GM18858 (cell line): ENCODE data around the gene CRX.
"Not testable (repeated sequence)": the region's sequence is repeated elsewhere in the genome, so short reads cannot be mapped to it uniquely, and the experiment has no call there.

Source experiments
- ATAC-seq: cut with Tn5 transposase; IDR thresholded peaks from one replicate; pipeline ENCODE4 v1.9.1; 2021; ENCODE audit not compliant: unreplicated experiment

The CRX gene

DNA sequence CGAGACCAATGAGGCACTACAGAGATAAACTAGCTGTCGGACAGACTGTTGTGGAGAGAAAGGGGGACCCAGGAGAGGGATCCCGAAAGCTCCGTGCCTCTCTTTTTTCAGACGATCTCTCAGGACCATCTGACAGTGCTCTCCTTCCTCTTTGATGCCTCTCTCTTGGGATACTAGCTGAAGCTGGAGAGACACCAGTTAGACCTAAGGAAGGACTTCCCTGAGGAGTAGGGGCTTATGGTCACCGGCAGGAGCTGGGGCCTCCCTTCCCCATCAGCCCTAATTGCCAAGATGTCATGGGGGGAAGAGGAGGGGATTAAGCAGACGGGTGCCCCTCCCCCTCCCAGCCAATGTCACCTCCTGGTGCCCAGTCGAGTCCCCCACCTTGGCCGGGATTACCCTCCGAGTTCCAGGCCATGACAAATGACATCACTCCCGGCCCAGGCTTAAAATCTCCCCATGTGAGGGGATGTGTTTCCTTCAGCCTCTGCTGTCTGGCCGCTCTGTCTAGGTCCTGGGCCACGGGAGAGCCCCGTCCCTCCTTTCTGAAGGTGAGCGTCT lies at the start of gene CRX:
Gene CRX (plus strand): TSS at position 478 of the 561 bp plus-strand sequence. CDS start 12,507 bp downstream, outside the sequence.
- no peak for ATAC-seq

DNA sequence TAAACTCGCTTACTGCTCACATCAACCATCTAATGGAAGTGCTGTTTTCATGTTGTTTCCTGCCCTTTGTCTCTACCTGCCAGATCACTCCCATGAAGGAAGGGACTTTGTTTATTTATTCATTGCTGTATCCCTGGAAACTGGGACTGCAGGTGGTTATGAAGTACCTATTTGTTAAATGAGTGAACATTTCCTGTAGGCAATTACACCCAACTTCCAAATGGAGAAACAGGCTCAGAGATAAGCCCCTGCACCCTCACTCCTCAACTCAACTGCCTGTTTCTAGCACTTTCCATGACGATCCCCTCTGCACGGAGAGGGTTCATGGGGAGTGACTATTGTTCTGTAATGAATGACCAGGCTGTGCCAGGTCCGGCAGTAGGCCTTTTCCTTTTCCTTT lies 45.2 kb upstream of the CRX start:
- ATAC-seq: no peak

DNA sequence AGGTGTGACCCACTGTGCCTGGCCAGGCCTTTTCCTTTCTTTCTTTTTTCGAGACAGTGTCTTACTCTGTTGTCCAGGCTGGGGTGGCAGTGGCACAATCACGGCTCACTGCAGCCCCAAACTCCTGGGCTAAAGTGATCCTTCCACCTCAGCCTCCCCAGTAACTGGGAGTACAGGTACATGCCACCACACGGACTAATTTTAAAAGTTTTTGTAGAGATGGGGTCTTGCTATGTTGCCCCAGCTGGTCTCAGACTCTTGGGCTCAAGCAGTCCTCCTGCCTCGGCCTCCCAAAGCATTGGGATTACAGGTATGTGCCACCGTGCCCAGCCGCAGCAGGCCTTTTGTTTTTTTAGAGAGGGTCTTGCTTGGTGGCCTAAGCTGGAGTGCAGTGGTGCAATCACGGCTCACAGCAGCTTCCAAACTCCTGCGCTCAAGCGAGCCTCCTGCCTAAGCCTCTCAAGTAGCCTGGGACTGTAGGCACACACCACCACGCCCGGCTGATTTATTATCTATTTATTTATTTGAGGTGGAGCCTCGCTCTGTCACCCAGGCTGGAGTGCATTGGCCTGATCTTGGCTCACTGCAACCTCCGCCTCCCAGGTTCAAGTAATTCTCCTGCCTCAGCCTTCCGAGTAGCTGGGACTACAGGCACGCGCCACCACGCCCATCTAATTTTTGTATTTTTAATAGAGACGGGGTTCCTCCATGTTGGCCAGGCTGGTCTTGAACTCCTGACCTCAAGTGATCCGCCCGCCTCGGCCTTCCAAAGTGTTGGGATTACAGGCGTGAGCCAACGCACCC lies 44.3 kb upstream of the CRX start:
- ATAC-seq: not testable (repeated sequence)

DNA sequence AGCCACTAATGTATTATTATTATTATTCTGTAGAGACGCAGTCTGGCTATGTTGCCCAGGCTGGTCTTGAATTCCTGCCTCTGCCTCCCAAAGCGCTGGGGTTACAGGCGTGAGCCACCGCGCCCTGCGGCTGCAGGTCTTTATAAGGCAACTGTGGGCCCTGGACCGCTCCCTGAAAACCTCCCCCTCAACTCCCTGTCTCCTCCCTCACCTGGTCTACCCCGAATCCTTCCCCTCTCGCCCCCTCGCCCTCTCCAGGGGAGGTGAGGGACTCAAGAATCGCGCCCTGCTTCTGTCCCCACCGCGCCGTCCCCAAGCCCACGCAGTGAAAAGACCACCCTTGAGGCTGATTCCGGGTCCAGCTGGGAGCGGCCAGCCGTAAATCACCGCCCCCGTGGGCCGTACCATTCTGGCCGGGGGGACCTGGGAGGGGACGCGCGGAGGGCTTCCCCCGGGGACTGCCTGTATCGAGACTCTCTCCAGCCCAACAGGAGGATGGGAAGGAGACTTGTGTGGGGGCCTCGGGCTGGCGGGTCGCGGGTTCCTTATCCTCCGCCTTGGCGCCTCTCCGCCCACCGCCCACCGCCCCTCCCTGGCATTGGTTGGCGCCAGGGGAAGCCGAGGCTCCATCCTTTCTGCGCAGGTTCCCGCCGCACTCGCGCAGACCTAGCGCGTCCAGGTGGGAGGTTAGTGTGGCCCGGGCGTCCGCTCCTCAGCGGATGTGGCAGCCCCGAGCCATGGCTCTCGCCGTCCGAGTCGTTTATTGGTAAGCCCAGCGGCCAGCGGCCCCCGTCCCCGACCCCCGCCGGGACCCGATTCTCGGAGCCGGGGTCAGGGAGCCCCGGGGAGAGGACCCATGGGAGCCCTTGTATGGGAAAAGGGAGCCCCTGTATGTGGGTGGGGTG lies 43.4 kb upstream of the CRX start, which contains the start of gene SELENOW:
Gene SELENOW (plus strand): TSS at position 655 of the 905 bp plus-strand sequence. CDS start 83 bp downstream, at position 738.
- no peak for ATAC-seq

DNA sequence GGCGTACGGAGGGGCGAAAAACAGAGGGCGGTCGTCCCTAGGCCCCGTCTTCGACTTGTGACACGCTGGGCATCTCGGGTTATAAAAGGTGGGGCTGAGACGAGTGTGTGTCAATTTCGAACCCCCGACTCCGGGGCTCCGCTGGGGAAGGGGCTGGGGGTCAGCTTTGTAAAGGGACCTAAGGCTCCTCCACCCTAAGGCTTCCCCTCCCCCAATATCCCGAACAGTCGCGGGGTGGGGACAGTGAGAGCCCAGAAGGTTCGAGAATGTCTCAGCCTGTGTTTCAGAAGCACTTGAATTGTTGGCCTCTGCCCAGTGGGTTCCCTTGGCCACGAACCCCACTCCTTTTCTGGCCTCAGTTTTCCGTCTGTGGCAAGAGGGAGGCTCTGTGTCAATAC lies 42.8 kb upstream of the CRX start:
- ATAC-seq: no peak

DNA sequence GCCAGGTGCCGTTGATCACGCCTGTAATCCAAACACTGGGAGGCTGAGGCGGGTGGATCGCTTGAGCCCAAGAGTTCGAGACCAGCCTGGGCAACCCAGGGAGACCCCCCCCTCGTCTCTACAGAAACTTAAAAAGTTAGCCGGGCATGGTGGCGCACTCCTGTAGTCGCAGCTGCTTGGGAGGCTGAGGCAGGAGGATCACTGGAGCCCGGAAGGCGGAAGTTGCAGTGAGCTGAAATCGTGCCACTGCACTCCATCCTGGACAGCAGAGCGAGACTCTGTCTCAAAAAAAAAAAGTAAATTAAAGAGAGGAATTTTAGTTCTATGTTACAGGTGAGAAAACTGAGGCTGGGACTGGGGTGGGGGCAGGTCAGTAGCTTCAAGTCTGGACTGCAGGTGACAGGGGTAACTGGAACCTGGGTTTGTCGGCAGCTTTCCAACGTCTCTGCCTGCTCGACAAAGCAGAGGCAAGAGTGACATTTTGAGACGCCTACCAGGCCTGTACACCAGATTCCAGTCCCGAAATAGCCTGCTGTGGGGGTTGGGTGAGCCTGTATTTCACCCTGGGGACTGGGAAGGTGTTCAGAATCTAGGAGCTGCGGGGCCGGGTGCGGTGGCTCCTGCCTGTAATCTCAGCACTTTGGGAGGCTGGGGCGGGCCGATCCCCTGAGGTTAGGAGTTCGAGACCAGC lies 42.1 kb upstream of the CRX start:
- no peak for ATAC-seq

DNA sequence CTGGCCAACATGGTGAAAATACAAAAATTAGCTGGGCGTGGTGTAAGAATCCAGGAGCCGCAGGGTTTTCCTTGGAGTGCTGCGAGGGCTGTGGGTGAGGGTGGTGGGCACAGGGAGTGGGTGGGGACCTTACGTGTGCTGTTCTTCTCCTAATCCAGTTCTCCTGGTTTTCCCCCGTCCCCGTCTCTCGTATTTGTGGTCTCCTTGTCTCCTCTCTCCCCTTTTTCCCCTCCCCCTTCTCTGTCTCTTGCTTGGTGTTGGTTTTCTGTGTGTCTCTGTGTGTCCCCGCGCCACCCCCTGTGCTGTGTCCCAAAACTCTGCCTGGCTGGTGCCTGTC lies 41.6 kb upstream of the CRX start:
- ATAC-seq: no peak

DNA sequence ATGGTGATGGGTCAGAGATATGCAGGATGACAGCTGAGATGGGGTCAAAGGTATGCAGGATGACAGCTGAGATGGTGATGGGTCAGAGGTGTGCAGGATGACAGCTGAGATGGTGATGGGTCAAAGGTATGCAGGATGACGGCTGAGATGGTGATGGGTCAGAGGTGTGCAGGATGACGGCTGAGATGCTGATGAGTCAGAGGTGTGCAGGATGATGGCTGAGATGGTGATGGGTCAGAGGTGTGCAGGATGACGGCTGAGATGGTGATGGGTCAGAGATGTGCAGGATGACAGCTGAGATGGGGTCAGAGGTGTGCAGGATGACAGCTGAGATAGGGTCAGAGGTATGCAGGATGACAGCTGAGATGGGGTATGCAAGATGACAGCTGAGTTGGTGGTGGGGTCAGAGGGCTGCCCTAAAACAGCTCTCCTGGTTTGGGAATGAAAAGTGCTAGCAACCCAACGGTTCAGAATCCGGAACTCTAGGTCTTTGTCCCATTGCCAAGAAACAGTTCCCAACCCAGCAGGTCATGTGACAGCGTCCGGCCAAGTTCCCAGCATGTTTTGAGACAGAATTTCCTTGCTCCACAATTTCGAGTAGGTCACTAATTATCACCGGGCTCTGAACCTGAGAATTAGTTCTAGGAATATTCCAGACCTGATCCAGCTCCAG lies 40.0 kb upstream of the CRX start:
- ATAC-seq: no peak

DNA sequence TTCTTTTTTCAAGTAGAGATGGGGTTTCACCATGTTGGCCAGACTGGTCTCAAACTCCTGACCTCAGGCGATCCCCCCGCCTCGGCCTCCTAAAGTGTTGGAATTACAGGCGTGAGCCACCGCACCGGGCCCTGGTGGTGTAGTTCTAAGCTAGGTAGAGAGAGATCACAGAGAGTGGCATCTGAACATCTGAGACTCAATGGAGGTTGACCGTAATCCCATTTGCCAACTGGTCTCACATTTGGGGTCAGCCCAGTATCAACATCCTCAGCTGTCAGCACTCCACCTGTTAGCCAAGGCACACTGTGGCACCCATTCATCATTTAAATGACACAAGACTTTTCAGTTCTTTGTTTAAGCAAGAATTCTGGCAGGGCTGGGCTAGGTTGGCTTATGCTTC lies 35.2 kb upstream of the CRX start:
- ATAC-seq: no peak

DNA sequence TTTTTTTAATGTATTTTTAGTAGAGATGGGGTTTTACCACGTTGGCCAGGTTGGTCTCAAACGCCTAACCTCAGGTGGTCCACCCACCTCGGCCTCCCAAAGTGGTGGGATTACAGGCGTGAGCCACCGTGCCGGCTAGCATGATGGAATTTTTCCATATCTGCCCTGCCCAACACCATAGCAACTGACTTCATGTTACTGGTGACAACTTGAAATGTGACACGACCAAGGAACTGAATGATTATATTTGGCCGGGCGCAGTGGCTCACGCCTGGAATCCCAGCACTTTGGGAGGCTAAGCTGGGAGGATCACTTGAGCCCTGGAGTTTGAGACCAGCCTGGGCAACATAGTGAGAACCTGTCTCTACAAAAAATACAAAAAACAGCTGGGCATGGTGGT lies 34.4 kb upstream of the CRX start:
- ATAC-seq: not testable (repeated sequence)

DNA sequence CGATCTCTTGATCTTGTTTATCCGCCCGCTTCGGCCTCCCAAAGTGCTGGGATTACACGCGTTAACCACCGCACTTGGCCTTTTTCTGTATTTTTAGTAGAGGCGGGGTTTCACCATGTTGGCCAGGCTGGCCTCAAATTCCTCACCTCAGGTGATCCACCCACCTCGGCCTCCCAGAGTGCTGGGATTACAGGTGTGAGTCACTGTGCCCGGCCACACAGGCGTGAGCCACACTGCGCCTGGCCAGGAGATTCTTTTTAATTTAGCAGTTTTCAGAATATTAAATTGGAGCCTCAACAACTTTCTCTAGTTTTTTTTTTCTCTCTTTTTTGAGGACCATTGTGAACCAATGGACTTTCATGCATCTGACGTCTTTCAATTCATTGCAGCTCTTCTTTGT lies 31.9 kb upstream of the CRX start:
- not testable (repeated sequence) for ATAC-seq

DNA sequence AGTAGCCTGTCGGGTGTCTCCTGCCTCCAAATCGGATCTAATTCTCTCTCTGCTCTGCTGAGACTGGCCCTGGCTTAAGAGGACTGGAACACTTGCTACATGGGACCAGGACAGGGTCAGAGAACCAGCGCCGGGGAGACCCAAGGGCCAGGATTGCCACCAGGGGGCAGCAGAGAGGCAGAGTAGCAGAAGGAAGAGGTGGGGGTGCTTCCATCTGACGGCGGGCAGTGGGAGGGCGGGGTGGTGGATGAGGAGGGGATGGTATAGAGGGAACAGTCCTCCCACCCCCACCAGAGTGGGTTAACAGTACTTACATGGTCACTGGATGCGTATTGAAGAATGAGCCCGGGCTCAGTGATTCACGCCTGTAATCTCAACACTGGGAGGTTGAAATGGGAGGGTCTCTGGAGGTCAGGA lies 31.3 kb upstream of the CRX start:
- ATAC-seq: no peak

DNA sequence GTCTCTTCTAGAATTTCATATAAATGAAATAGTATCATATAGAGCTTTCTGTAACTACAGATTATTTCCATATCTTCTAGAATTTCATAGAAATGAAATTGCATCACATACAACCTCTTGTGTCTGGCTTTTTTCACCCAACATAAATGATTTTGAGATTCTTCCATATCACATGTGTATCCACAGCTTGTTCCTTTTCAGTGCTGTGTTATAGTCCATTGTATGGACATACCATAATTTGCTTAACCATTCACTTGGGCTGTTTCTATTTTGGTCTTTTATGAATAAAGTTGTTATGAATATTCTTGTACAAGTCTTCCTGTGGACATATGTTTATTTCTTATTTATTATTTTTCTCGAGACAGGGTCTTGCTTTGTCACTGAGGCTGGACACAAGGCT lies 29.1 kb upstream of the CRX start:
- no peak for ATAC-seq

DNA sequence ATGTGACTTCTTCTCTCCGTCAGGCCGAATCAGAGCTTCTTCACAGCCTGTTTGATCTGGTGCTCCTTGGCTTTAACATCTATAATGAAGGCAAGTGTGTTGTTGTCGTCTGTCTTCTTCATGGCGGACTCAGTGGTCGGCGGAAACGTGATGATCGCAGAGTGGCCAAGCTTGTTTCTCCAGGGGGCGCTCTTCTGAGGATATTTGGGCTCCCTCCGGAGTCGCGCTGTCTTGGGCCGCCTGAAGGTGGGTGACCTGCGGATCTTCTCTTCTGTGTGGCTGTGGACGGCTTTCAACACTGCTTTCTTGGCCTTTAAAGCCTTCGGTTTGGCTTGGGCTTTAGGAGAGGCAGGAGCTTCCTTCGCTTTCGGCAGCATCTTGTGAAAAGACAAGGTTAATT lies 27.2 kb upstream of the CRX start:
- ATAC-seq: no peak

DNA sequence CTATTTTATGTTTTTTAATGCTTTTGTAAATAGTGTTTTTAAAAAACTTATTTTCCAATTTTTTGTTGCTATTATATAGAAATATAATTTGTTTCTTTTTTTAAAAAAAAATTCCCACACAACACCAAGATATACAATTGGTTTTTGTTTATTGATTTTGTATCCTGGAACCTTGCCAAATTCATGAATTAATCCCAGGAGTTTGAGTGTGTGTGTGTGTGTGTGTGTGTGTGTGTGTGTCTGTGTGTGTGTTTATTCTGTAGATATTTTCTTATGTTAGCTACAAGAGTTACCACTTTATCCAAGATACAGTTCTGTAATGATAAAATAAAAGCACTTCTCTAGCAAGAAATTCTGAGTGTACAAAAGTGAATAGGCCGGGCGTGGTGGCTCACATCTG lies 25.0 kb upstream of the CRX start:
- ATAC-seq: no peak

DNA sequence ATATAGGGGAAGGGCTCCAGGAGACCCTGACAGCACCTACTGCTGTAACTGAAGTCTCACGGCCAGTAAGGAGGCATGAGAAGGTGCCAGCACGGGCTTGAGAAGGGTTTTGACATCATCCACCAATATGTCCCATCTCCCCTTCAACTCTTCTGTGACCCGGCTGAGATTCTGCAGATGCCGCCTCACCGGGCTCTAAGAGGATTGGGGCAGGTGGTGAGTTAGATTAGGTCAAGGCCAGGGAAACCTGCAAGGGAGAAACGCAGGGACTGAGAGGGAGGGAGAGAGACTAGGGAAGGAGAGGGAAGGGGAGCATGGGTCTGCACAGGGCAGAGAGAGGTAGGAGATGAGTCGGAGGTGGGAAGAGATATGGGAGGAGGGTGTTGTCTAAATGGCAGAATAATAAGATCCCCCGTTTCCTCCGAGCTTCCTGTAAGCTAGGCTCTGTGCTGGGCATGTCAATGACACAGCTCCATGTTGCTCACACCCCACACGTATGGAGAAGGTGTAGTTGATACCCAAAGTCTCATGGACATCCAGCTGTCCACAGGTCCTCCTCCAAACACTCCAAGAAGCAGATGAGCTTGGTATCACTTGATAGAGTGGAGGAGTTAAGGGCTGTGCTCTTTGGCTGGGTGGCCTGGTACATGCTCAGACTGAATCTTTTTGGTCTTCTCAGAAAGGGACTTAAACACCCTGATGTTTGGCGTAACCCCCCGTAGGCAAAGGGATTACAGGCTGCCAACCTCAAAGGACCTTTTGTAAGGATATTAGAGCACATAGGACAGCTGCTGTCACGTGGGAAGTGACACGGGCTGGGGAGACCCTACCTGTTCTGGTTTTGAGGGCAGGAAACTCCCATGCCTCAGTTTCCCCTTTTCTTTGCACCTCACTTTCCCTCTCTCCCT lies 23.5 kb upstream of the CRX start:
- ATAC-seq: no peak

DNA sequence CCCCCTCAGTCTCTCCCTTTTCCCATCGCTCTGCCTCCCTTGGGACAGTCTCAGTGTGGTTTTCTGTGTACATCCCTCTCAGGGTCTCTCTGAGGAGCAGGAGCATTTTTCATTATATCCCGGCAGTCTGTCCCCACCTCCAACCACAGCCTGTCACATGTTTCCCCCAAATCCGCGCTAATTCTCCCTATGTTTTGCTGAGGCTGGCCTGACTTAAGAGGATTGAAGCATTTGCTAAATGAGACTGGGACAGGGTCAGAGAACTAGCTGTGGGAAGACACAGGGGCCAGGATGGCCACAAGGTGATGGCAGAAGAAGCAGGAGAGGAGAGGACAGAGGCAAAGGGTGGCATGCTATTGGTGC lies 22.9 kb upstream of the CRX start:
- ATAC-seq: no peak

DNA sequence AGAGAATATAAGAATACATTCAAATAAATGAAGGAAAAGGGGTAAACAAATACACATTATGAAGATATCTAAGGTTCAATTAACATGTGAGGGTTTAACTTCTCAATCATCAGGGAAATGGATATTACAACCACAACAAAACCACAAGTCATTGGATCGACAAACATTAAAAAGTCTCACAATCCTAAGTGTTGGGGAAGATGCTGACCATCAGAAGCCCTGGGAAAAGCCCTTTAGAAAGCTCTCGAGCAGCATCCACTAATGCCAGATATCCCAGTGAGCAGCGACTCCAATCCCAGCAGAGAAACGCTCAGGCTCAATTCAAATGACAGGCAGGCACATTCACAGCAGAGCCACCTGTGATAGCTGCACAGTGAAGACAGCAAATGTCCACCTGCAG lies 20.5 kb upstream of the CRX start:
- no peak for ATAC-seq

DNA sequence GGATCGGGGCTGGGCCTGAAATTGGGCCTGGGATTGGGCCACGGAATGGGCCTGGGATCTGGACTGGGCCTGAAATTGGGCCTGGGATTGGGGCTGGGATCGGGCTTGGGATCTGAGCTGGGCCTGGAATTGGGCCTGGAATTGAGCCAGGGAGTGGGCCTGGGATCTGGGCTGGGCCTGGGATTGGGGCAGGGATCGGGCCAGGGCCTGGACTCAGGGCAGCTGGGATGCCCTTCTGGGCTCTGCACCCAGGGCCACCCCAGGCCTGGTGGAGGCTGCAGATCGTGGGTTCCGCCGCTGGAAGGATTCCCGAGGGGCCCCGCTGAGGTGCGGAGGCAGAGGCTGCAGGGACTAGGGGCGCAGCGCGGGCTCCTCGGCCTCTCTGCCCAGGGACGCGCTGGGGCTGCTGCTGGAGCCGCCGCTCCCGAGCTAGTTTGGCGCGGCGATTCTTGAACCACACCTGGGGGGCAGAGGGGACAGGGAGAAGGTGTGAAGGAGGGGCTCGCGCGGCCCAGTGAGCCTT lies 19.2 kb upstream of the CRX start:
- ATAC-seq: no peak
